Measurements from ENCODE around the gene CCDC15.
"Not testable (repeated sequence)": the region's sequence is repeated elsewhere in the genome, so short reads cannot be mapped to it uniquely, and the experiment has no call there.

CCDC15 gene

DNA sequence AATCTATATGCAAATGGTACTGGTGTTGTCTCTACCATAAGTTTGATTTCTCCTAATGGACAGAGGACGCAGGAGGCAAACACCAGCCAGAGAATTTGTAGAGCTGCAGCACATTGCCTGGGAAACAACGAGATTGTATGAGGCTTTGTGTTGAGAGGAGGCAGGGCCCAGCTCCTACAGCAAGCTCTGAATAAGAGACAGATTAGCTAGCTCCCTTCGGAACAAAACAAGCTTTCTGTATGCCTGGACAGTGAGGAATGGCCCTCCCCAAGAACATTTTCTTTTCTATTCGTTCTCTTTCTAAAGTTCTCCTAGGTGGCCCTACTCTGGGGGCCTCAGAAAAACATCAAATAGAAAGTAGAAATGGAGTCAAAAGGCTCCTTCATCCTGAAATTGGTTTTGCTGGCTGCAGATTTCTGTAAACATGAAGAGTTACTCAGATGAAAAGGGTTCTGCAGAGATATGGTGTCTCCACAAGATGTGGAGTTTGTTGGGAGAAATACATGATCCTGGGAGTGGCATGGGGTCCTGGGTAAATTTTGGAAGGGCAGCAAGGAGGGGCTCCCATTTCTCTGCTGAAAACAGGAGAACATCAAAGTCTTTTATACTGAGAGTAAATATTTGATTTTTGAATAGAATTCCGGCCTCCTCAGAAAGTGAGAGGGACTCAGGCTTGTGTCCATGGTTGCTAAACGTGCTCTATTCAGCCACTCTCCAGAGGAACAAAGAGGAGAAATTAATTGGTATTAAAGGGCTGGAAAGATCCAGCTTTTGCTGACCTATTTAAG is 11.3 kb upstream of the CCDC15 start:
- no peak for DNase-seq

DNA sequence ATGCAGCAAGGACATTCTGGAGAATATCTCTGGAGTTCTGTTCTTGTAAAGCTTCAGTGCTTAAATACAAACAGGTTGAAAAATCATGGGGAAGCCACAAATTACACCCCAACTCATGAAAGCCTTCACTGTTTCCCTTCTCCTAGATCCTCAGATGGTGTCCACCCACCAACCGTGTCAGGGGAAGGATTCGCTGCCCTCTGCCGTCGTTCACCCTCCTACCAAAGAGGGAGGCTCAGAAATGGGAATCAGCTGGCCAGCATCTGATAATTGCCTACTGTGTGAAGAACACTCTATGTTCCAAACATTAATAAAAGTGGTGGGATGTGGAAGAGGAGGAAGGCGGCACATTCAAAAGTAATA is 10.8 kb upstream of the CCDC15 start:
- DNase-seq, result no peak

DNA sequence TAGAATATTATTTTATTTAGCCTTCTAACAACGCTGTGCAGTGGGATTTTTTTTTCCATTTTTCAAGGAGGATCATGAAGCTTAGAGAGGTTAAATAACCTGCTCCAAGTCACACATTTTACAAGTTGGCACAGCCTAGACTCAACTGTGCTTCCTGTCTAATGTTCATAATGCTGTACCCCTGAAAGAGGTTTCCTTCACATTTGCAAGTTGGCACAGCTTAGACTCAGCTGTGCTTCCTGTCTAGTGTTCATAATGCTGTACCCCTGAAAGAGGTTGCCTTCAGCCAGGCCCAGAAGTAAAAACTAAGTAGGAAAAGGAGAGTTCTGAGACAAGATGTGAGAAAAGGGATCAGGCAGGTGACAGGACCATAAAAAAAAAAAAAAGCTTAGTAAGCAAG is 10.3 kb upstream of the CCDC15 start:
- no peak for DNase-seq

GRCh38 chr11:124944565-124944964 is 9.4 kb upstream of the CCDC15 start:
- DNase-seq, result no peak

- DNase-seq, result no peak
These were observed 8.2 kb upstream of the CCDC15 start for GRCh38 chr11:124945826-124946225.

DNA sequence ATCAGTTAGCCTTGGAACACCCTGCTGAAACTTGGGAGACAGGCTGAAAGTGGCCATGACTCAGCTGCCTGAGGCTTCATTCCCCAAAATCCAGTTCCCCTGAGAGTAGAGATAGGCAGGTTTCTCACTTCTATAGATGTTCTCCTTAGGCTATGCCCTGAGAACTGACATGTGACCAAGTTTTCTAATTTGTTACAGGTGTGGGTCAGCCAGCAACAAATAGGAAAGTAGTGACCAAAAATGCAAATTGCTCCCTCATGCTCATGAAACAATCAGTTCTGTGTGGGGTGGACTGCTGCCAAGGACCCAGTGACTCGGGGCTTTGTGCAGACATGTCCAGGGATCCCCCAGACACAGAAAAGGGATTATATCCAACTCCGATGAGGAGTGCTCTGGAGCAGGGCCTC is 7.3 kb upstream of the CCDC15 start:
- no peak for DNase-seq

DNA sequence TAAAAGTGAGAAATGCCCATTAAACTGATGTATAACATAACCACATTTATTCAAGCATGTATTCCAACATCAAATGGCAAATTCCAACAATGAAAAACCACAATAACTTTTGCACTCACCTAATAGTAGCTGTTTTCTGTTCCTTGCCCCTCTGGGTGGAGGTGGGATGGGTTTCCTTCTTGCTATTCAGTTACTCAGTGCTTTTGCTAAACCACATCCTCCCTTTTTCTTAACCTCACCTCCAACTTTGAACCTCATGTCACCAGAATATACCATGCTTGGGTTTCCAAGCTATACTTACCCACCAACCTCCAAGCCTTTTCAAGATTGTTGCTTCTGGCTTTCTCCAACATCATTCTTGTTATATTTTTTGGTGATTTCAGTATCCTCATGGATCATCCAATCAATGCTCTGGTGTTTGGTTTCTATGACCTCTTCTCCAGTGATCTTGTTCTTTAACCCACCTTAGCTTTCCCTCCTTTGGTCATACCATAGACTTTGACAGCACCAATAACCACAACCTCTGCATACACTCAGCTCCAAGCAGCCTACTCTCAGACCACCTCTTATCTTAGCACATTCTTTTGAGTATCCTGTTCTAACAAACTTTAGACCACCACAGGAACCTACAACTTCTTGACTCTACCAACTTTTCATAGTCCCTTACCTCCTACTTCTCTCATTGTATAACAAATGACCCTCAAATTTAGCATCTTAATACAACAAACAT is 3.2 kb upstream of the CCDC15 start:
- no peak for DNase-seq

DNA sequence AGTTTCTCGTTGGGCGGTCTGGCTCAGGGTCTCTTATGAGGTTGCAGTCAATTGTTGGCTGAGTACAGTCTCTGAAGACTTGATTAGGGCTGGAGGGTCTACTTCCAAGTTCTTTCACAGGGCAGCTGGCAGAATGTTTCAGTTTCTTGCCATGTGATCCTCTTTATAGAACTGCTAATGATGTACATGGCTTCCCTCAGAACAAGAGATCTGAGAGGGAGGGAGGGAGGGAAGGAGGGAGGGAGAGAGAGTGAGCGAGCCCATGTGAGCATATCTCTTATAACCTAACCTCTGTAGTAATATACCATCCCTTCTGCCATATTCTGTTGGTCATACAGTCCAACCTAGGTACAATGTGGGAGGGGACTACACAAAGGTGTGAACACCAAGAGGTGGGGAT is 2.7 kb upstream of the CCDC15 start:
- no peak for DNase-seq

GRCh38 chr11:124954590-124954955 is 571 bp downstream of the CCDC15 start:
- DNase-seq, result no peak

GRCh38 chr11:124955035-124955434 is 1.0 kb downstream of the CCDC15 start:
- DNase-seq, result no peak

DNA sequence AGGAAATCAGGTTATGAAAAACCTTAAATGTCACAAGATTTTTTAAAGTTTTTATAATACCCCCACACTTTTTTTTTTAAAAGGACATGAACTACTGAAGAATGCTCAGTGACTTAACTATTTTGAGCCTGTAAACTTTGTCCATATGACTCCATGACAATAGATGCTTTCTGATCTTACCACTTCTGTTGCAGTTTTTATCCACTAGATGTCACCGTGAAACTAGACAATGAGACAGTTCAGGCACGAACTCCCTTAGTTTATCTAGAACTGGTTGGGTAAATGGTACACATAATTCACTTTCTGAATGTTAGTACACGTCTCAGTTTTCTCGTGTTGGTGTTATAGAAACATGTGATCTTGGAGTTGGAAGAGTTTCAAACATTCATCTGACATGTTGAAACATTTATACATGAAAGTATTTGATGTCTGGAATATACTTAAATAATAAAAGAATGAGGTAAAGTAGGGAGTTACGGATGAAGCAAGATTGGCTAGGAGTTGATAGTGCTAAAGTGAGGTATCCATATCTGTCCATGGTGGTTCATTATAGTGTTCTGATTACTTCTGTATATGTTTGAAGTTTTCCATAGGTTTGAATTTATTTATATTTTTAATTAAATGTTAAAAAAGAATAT is 8.1 kb downstream of the CCDC15 start:
- DNase-seq, result no peak

GRCh38 chr11:124968197-124968596 is 14.2 kb downstream of the CCDC15 start:
- not testable (repeated sequence) for DNase-seq

DNA sequence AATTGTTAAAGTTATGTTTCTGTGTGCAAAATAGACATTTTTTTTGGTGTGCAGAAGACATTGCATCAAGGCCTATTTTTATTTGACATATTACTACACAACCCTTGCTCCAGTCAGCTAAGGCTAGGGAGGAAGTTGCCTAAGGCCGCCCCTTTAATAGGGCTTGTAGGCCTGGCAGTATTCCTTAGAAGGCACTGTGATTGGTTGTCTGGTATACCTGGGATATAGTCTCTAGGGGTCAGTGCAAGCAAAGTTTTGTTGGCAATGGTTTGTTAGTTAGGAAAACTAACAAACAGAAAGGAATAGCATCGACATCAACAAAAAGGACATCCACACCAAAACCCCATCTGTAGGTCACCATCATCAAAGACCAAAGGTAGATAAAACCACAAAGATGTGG is 16.9 kb downstream of the CCDC15 start:
- DNase-seq, result no peak

DNA sequence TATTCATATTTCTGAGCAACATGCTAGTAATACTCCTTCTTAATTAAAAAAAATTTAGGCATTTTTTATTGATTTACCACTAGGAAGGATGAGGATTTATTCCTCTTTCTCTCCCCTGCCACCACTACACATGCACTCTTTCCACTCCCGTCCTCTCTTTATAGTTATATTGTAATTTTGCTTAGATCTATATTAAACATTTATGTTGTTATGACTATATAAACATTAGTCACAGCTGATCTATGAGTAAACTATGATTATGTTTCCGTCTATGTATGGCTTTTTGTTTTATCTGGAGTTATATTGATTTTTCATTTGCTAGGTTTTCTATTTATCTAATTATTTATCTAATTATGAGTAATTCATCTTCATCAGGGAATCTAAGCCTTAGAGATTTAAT is 17.8 kb downstream of the CCDC15 start:
- DNase-seq, result no peak

- no peak for DNase-seq
These were observed 22.5 kb downstream of the CCDC15 start for GRCh38 chr11:124976531-124976930.

- DNase-seq, result no peak
These were observed 23.0 kb downstream of the CCDC15 start for GRCh38 chr11:124977006-124977405.

DNA sequence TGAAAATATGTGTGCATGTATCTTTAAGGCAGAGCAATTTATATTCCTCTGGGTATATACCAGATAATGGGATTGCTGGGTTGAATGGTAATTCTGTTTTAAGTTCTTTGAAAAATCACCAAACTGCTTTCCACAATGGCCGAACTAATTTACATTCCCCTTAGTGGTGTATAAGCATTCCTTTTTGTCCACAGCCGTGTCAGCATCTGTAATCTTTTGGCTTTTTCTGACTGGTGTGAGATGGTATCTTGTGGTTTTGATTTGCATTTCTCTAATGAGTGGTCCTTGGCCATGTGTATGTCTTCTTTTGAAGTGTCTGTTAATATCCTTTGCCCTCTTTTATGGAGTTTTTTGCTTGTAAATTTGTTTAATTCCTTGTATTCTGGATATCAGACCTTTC is 24.3 kb downstream of the CCDC15 start:
- DNase-seq, result no peak

DNA sequence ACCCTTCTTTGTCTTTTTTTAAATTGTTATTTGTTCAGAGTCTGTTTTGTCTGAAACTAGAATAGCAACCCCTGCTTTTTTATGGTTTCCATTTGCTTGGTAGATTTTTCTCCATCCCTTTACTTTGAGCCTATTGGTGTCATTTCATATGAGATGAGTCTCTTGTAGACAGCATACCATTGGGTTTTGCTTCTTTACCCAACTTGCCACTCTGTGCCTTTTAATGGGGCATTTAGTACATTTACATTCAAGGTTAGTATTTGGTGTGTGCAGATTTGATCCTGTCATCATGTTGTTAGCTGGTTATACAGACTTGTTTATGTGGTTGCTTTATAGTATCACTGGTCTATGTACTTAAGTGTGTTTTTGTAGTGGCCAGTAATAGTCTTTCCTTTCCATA is 28.0 kb downstream of the CCDC15 start:
- no peak for DNase-seq

- no peak for DNase-seq
These were observed 29.9 kb downstream of the CCDC15 start for GRCh38 chr11:124983674-124984511.

GRCh38 chr11:124984512-124984854 is 30.5 kb downstream of the CCDC15 start:
- DNase-seq, result no peak

GRCh38 chr11:124987096-124987495 is 33.1 kb downstream of the CCDC15 start:
- DNase-seq, result no peak

GRCh38 chr11:124988063-124988462 is 34.1 kb downstream of the CCDC15 start:
- no peak for DNase-seq

DNA sequence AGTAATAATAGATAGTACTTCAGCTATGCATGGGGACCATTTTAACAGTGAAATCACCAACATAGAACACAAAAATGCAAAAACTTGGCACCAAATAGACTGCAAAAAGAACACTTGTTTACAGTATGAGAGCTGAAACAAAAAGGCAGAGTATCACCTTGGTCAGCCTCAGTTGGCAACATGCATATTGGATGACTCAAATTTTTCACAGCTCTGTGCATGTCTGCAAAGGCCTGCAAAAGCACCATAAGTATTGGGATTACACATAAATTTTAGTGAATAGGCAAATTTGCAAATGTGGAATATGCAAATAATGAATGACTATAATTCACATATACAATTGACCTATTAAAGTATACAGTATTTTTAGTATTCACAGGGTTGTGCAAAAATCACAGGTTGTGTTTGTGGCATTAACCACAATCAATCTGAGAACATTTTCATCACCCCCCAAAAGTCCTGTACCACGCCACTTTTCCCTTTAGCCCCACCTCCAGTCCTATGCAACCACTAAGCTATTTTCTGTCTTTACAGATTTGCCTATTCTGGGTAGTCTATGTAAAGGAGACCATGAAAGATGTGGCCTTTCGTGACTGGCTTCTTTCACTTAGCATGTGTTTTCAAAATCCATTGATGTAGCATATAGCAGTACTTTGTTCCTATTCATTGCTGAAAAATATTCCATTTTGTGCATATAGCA is 47.2 kb downstream of the CCDC15 start:
- DNase-seq, result no peak

Measured in activated naive CD4-positive, alpha-beta T cell (primary cell).